Astrocyte (in vitro differentiated cells and primary cell): Measurements from ENCODE around the gene PBX2. TPM values are rescaled to one million over a fixed set of nuclear protein-coding genes. Genes with fewer than 3 reads are reported as not detected.
"Not testable (repeated sequence)": the region's sequence is repeated elsewhere in the genome, so short reads cannot be mapped to it uniquely, and the experiment has no call there.

Experiments
- DNase-seq: peaks from one replicate; pipeline ENCODE4 v3.0.0-alpha.2; 2010; ENCODE audit warnings: low read depth
- FAIRE-seq: peaks from 2 replicates; lab custom pipeline; 2011; peaks lifted over from hg19 to GRCh38; lab: Jason Lieb, UNC
- H2AFZ ChIP-seq: 2 replicates; pipeline ENCODE4 v1.6.0; 2012; ENCODE audit warnings: low read depth, low read length, inconsistent platforms
- H3K27ac ChIP-seq: 2 replicates; pipeline ENCODE4 v1.5.1; 2011; ENCODE audit warnings: low read depth, low read length, inconsistent platforms
- H3K27me3 ChIP-seq: 2 replicates; pipeline ENCODE4 v1.6.0; 2011; ENCODE audit warnings: low read length, inconsistent platforms; ENCODE audit not compliant: insufficient read depth
- H3K36me3 ChIP-seq: 2 replicates; pipeline ENCODE4 v1.5.1; 2011; ENCODE audit warnings: low read length, inconsistent platforms; ENCODE audit not compliant: insufficient read depth
- H3K4me1 ChIP-seq: 2 replicates; pipeline ENCODE4 v1.5.1; 2011; ENCODE audit warnings: low read length, inconsistent platforms; ENCODE audit not compliant: insufficient read depth
- H3K4me2 ChIP-seq: 2 replicates; pipeline ENCODE4 v1.6.0; 2012; ENCODE audit warnings: low read length, inconsistent platforms
- H3K4me3 ChIP-seq: 2 replicates; pipeline ENCODE4 v1.5.1; 2011; ENCODE audit warnings: low read depth, mild to moderate bottlenecking, low read length, inconsistent platforms; ENCODE audit not compliant: insufficient read depth
- H3K79me2 ChIP-seq: 2 replicates; pipeline ENCODE4 v1.6.0; 2012; ENCODE audit warnings: mild to moderate bottlenecking, low read length, inconsistent platforms; ENCODE audit not compliant: insufficient read depth
- H3K9ac ChIP-seq: 2 replicates; pipeline ENCODE4 v1.6.0; 2012; ENCODE audit warnings: mild to moderate bottlenecking, low read length, inconsistent platforms
- H3K9me3 ChIP-seq: 2 replicates; pipeline ENCODE4 v1.5.1; 2012; ENCODE audit warnings: low read depth, mild to moderate bottlenecking, low read length, inconsistent platforms; ENCODE audit not compliant: insufficient read depth
- H4K20me1 ChIP-seq: 2 replicates; pipeline ENCODE4 v1.6.0; 2012; ENCODE audit warnings: low read length, inconsistent platforms; ENCODE audit not compliant: insufficient read depth
- H3K27ac Mint-ChIP-seq: one replicate; pipeline ENCODE4 v1.8.0; 2021; ENCODE audit warnings: mild to moderate bottlenecking, mixed read lengths; ENCODE audit not compliant: unreplicated experiment
- H3K27me3 Mint-ChIP-seq: one replicate; pipeline ENCODE4 v1.8.0; 2021; ENCODE audit warnings: low read depth, mixed read lengths; ENCODE audit not compliant: unreplicated experiment
- H3K36me3 Mint-ChIP-seq: one replicate; pipeline ENCODE4 v1.8.0; 2021; ENCODE audit warnings: low read depth, mixed read lengths; ENCODE audit not compliant: unreplicated experiment
- H3K4me1 Mint-ChIP-seq: one replicate; pipeline ENCODE4 v1.8.0; 2021; ENCODE audit warnings: low read depth, mixed read lengths; ENCODE audit not compliant: unreplicated experiment
- H3K4me3 Mint-ChIP-seq: one replicate; pipeline ENCODE4 v1.8.0; 2021; ENCODE audit warnings: mild to moderate bottlenecking, moderate library complexity, mixed read lengths; ENCODE audit not compliant: unreplicated experiment
- H3K9me3 Mint-ChIP-seq: one replicate; pipeline ENCODE4 v1.8.0; 2021; ENCODE audit warnings: mild to moderate bottlenecking, mixed read lengths; ENCODE audit not compliant: unreplicated experiment
- EZH2 ChIP-seq: IDR thresholded peaks from 2 replicates; pipeline ENCODE4 v1.6.1; 2012; ENCODE audit warnings: mild to moderate bottlenecking, low read length, inconsistent platforms; ENCODE audit not compliant: insufficient read depth
- total RNA-seq: library from RNA; stranded (reverse); gene quantifications from 2 replicates; pipeline ENCODE4 v1.2.1, GENCODE V29; 2021
- TF ChIP-seq, protein P1 (sequence below): IDR thresholded peaks from 2 replicates; pipeline ENCODE4 v1.5.1; 2011; ENCODE audit warnings: low read depth, mild to moderate bottlenecking, inconsistent platforms, low read length, moderate library complexity; ENCODE audit not compliant: insufficient read depth

PBX2 gene
- total RNA-seq, 1 donor from 2014 or later: 80.7 TPM

DNA sequence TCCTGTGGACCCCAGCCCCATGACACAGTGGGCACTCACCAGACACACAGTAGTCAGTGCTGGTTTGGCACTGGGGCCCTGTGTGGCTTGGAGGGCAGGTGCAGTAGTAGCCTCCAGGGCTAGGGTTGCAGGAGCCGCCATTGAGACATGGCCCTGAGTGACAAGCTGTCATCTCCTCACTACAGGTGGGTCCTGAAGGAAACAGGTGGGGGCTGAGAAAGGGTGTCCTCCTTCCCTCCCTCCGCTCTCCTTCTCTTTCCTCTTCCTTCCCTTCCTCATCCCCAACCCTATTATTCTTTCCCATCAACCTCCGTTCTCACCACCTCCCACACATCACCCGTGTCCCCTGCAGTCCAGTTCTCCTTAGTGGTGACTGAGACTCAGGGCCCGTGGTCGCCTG is 23.6 kb upstream of the PBX2 start:
- H3K4me3 Mint-ChIP-seq: no peak overlapping the region
- no peaks in the 10 kb centered on the region for H3K4me1 Mint-ChIP-seq
- no peak for DNase-seq
- H3K79me2 ChIP-seq: no peaks in the 10 kb centered on the region
- H3K27ac ChIP-seq: no peak overlapping the region
- H3K4me3 ChIP-seq: no peak overlapping the region
- no peaks in the 10 kb centered on the region for H3K36me3 ChIP-seq
- no peak overlapping the region for H3K27ac Mint-ChIP-seq
- peaks cover 28% of the 10 kb centered on the region for H3K27me3 Mint-ChIP-seq
- no peak overlapping the region for H3K4me2 ChIP-seq
- no peaks in the 10 kb centered on the region for H3K9me3 ChIP-seq
- H3K9ac ChIP-seq: no peak overlapping the region
- H3K36me3 Mint-ChIP-seq: no peaks in the 10 kb centered on the region
- no peaks in the 10 kb centered on the region for H3K9me3 Mint-ChIP-seq
- peaks cover 3% of the 10 kb centered on the region for H3K27me3 ChIP-seq
- H2AFZ ChIP-seq: no peak overlapping the region
- TF ChIP-seq, protein P1, sequence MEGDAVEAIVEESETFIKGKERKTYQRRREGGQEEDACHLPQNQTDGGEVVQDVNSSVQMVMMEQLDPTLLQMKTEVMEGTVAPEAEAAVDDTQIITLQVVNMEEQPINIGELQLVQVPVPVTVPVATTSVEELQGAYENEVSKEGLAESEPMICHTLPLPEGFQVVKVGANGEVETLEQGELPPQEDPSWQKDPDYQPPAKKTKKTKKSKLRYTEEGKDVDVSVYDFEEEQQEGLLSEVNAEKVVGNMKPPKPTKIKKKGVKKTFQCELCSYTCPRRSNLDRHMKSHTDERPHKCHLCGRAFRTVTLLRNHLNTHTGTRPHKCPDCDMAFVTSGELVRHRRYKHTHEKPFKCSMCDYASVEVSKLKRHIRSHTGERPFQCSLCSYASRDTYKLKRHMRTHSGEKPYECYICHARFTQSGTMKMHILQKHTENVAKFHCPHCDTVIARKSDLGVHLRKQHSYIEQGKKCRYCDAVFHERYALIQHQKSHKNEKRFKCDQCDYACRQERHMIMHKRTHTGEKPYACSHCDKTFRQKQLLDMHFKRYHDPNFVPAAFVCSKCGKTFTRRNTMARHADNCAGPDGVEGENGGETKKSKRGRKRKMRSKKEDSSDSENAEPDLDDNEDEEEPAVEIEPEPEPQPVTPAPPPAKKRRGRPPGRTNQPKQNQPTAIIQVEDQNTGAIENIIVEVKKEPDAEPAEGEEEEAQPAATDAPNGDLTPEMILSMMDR: no peak
- TF ChIP-seq EZH2: no peak
- H4K20me1 ChIP-seq: no peaks in the 10 kb centered on the region
- H3K4me1 ChIP-seq: no peaks in the 10 kb centered on the region
- FAIRE-seq: no peak

DNA sequence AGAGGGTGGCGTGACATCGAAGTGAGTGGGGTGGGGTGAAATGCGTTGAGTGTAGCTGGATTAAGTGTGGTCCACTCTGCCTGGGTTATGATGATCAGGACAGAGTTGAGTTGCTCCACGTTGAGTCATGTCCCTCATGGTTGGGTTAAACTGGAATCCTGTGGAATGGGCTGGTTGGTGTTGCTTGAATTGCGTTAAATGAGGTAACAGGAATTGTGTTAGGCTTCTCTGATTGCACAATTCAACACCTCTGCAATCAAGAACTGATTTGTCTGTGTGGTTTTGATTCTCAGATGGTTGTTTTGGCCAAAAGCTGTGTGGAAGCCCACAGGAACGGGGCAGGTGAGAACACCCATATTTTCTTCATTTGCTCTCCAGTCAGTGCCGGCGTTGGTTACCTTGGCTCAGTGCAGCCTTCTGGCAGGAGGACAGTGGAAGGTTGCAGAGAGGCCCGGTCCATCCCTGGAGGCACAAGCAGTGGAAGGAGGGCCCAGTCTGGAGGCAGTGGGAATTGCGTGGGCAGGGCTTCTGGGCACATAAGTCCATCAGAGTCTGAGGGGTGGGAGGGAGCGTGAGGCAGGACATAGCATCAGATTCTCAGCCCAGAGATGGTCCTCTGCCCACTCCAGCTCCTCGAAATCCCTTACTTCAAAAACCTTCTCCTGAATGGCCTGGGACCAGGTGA is 22.2 kb upstream of the PBX2 start:
- H3K27me3 ChIP-seq: peaks cover 3% of the 10 kb centered on the region

DNA sequence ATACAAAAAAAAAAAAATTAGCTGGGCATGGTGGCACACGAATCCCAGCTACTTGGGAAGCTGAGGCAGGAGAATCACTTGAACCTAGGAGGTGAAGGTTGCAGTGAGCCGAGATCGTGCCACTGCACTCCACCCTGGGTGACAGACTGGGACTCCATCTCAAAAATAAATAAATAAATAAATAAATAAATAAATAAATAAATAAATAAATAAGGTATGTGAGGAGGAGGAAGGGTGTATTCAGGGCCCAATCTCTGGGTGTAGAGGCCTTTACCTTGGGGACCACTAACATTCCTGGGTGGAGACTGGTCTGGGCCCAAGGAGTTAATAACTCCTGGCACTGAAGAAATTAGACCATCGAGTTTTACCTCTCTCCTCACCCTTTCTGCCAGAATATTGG is 21.4 kb upstream of the PBX2 start:
- not testable (repeated sequence) for FAIRE-seq, H3K9me3 ChIP-seq
- H3K27me3 Mint-ChIP-seq: peaks cover 24% of the 10 kb centered on the region

More for the DNA sequence above, 22.2 kb upstream of the PBX2 start:
- FAIRE-seq (no peak), DNase-seq (no peak)
- Mint-ChIP-seq H3K36me3 (no peaks in the 10 kb centered on the region), H3K9me3 (no peaks in the 10 kb centered on the region), H3K27ac (no peak overlapping the region), H3K4me3 (no peak overlapping the region), H3K27me3 (peaks cover 21% of the 10 kb centered on the region), H3K4me1 (no peaks in the 10 kb centered on the region)
- no peaks in the 10 kb centered on the region for H3K9me3 ChIP-seq
- no peak for TF ChIP-seq EZH2
- TF ChIP-seq, protein P1: no peak
- no peak overlapping the region for H3K27ac ChIP-seq
- no peak overlapping the region for H3K9ac ChIP-seq
- no peaks in the 10 kb centered on the region for H3K4me1 ChIP-seq
- H3K36me3 ChIP-seq: no peaks in the 10 kb centered on the region
- H3K4me3 ChIP-seq: no peak overlapping the region
- no peaks in the 10 kb centered on the region for H3K79me2 ChIP-seq
- H4K20me1 ChIP-seq: no peaks in the 10 kb centered on the region
- no peak overlapping the region for H2AFZ ChIP-seq
- H3K4me2 ChIP-seq: no peak overlapping the region

More for the DNA sequence above, 21.4 kb upstream of the PBX2 start:
- not testable (repeated sequence) for H3K4me1 ChIP-seq, DNase-seq, H3K4me3 ChIP-seq, H2AFZ ChIP-seq, H3K36me3 Mint-ChIP-seq, H3K27me3 ChIP-seq, H4K20me1 ChIP-seq, H3K4me2 ChIP-seq, H3K9me3 Mint-ChIP-seq, H3K4me1 Mint-ChIP-seq, H3K36me3 ChIP-seq, H3K4me3 Mint-ChIP-seq, H3K79me2 ChIP-seq, H3K27ac Mint-ChIP-seq, H3K27ac ChIP-seq, H3K9ac ChIP-seq
